Keratinocyte (primary cell): ENCODE results near the gene TMEM220. TPM values are rescaled to one million over a fixed set of nuclear protein-coding genes. Genes with fewer than 3 reads are reported as not detected.

ENCODE experiments used
- DNase-seq: peaks from one replicate; pipeline ENCODE4 v3.0.0-alpha.2; 2011; ENCODE audit warnings: low read depth, missing footprints, low spot score
- FAIRE-seq: peaks from 2 replicates; lab custom pipeline; 2011; peaks lifted over from hg19 to GRCh38; lab: Jason Lieb, UNC
- H2AFZ ChIP-seq: 2 replicates; pipeline ENCODE4 v1.6.0; 2012; ENCODE audit warnings: low read length, control low read depth, inconsistent platforms; ENCODE audit not compliant: control insufficient read depth
- H3K27ac ChIP-seq: 2 replicates; pipeline ENCODE4 v1.5.1; 2011; ENCODE audit warnings: low read length; ENCODE audit not compliant: control insufficient read depth, insufficient read depth
- H3K27me3 ChIP-seq: 3 replicates; pipeline ENCODE4 v1.6.0; 2011; ENCODE audit warnings: low read length; ENCODE audit not compliant: control insufficient read depth, insufficient read depth; ENCODE audit errors: extremely low read depth
- H3K36me3 ChIP-seq, 2 experiments: 2 replicates in 1 of 2; 3 replicates in 1 of 2; pipeline ENCODE4 v1.5.1; 2011; ENCODE audit warnings: low read length in 2 of 2, mild to moderate bottlenecking in 1 of 2; ENCODE audit not compliant: control insufficient read depth in 2 of 2, insufficient read depth in 2 of 2; ENCODE audit errors: extremely low read depth in 1 of 2
- H3K4me1 ChIP-seq: 3 replicates; pipeline ENCODE4 v1.5.1; 2011; ENCODE audit warnings: low read length; ENCODE audit not compliant: control insufficient read depth, insufficient read depth; ENCODE audit errors: extremely low read depth
- H3K4me2 ChIP-seq: 3 replicates; pipeline ENCODE4 v1.6.0; 2011; ENCODE audit warnings: low read depth, low read length; ENCODE audit not compliant: control insufficient read depth, insufficient read depth; ENCODE audit errors: extremely low read depth
- H3K4me3 ChIP-seq, 3 experiments: fragments of 200-600 bp in 1 of 3; sonication (generic) in 1 of 3; 2 replicates in 2 of 3; 3 replicates in 1 of 3; pipeline ENCODE4 v1.5.1; 2011 to 2016; ENCODE audit warnings: low read length in 3 of 3, mild to moderate bottlenecking in 3 of 3, control low read depth in 2 of 3, inconsistent platforms in 1 of 3, low read depth in 1 of 3, mixed read lengths in 1 of 3, mixed run types in 1 of 3, moderate library complexity in 1 of 3; ENCODE audit not compliant: control insufficient read depth in 2 of 3, insufficient read depth in 2 of 3; ENCODE audit errors: extremely low read depth in 1 of 3
- H3K79me2 ChIP-seq: 2 replicates; pipeline ENCODE4 v1.6.0; 2012; ENCODE audit warnings: low read length; ENCODE audit not compliant: control insufficient read depth, insufficient read depth
- H3K9ac ChIP-seq: 3 replicates; pipeline ENCODE4 v1.6.0; 2011; ENCODE audit warnings: low read length; ENCODE audit not compliant: control insufficient read depth, insufficient read depth; ENCODE audit errors: extremely low read depth
- H3K9me1 ChIP-seq: 3 replicates; pipeline ENCODE4 v1.6.0; 2011; ENCODE audit warnings: low read length; ENCODE audit not compliant: control insufficient read depth, insufficient read depth; ENCODE audit errors: extremely low read depth
- H3K9me3 ChIP-seq: 2 replicates; pipeline ENCODE4 v1.5.1; 2012; ENCODE audit warnings: low read depth, low read length; ENCODE audit not compliant: control insufficient read depth
- H4K20me1 ChIP-seq: 3 replicates; pipeline ENCODE4 v1.6.0; 2011; ENCODE audit warnings: low read length; ENCODE audit not compliant: control insufficient read depth, insufficient read depth; ENCODE audit errors: extremely low read depth
- CTCF ChIP-seq, 3 experiments: IDR thresholded peaks in 1 of 3; conservative IDR thresholded peaks in 1 of 3; optimal IDR thresholded peaks in 1 of 3; 2 replicates in 2 of 3; 3 replicates in 1 of 3; pipeline versions ENCODE3 to v1.5.1; 2011; ENCODE audit warnings: low read length in 3 of 3, mild to moderate bottlenecking in 3 of 3, moderate library complexity in 2 of 3, control low read depth in 1 of 3, inconsistent platforms in 1 of 3; ENCODE audit not compliant: insufficient read depth in 2 of 3; ENCODE audit errors: extremely low read depth in 1 of 3
- EZH2 ChIP-seq: IDR thresholded peaks from one replicate; pipeline ENCODE4 v1.6.1; 2012; ENCODE audit warnings: inconsistent platforms, mild to moderate bottlenecking, low read length, moderate library complexity
- dilution Hi-C: fragments of 300-500 bp; cut with MboI; formaldehyde crosslinking; loops from one replicate; pipeline ENCODE4 v1.7.0; 2020; ENCODE audit warnings: low sequenced_read_pairs; ENCODE audit not compliant: extremely low pct_ligation_motif_present
- polyA plus RNA-seq, 5 experiments: library from polyadenylated mRNA; depleted of rRNA in 3 of 5; stranded (reverse) in 3 of 5; stranded (forward) in 1 of 5; unstranded in 1 of 5; fragments of >200 nt; gene quantifications; 1 replicate in 1 of 5; 2 replicates in 3 of 5; 3 replicates in 1 of 5; pipeline versions ENCODE4 v1.2.1 to v1.2.3, GENCODE V29; 2011 to 2012; ENCODE audit warnings: missing spikeins in 2 of 5, low read depth in 1 of 5, low replicate concordance in 1 of 5

Gene TMEM220
- polyA plus RNA-seq, 1 donor (not counting 4 experiments of a cell fraction or from before 2014, with no cell fraction given) = 3.3 TPM

- Histone ChIP-seq H3K9me1 (no peaks in the 10 kb centered on the region), H3K79me2 (no peaks in the 10 kb centered on the region), H3K36me3 (no peaks in the 10 kb centered on the region), H2AFZ (no peak overlapping the region), H3K27ac (no peak overlapping the region), H3K27me3 (no peaks in the 10 kb centered on the region), H3K9me3 (no peaks in the 10 kb centered on the region), H3K4me3 (no peak overlapping the region), H4K20me1 (no peaks in the 10 kb centered on the region), H3K4me1 (no peaks in the 10 kb centered on the region), H3K9ac (no peak overlapping the region), H3K4me2 (no peak overlapping the region)
- no peak for DNase-seq
- dilution Hi-C loops = no loop called here
- TF ChIP-seq EZH2 (no peak), CTCF (optimal IDR thresholded peaks at IDR 0.05 in 1 of 3, IDR thresholded peaks at IDR 0.05 in 1 of 3, conservative IDR thresholded peaks at IDR 0.05 in 1 of 3; ENCODE audit: extremely low read depth in 1 of 3, insufficient read depth in 2 of 3, low read length in 3 of 3) (no peak)
- FAIRE-seq = no peak
Measured at GRCh38 chr17:10776381-10776780, 46.6 kb upstream of the TMEM220 start.

GRCh38 chr17:10775740-10776356 lies 46.0 kb upstream of the TMEM220 start:
- Histone ChIP-seq H3K9me1 (no peaks in the 10 kb centered on the region), H3K27ac (no peak overlapping the region), H3K9me3 (no peaks in the 10 kb centered on the region), H3K4me2 (no peak overlapping the region), H3K79me2 (no peaks in the 10 kb centered on the region), H2AFZ (no peak overlapping the region), H4K20me1 (no peaks in the 10 kb centered on the region), H3K4me3 (no peak overlapping the region), H3K36me3 (no peaks in the 10 kb centered on the region), H3K9ac (no peak overlapping the region), H3K27me3 (no peaks in the 10 kb centered on the region), H3K4me1 (no peaks in the 10 kb centered on the region)
- FAIRE-seq (no peak), DNase-seq (no peak)
- TF ChIP-seq EZH2 = no peak
- TF ChIP-seq CTCF (optimal IDR thresholded peaks at IDR 0.05 in 1 of 3, IDR thresholded peaks at IDR 0.05 in 1 of 3, conservative IDR thresholded peaks at IDR 0.05 in 1 of 3; ENCODE audit: extremely low read depth in 1 of 3, insufficient read depth in 2 of 3, low read length in 3 of 3) = no peak
- dilution Hi-C loops = no loop called here
